Epithelial cell of esophagus (primary cell): ENCODE data around the gene DLL4.
"Not testable (repeated sequence)": the region's sequence is repeated elsewhere in the genome, so short reads cannot be mapped to it uniquely, and the experiment has no call there.

Source experiments
- DNase-seq: peaks from one replicate; pipeline ENCODE4 v3.0.0; 2010; ENCODE audit warnings: low read depth
- H3K4me3 ChIP-seq: 2 replicates; pipeline ENCODE4 v1.5.1; 2011; ENCODE audit warnings: mild to moderate bottlenecking, low read length, control low read depth
- TF ChIP-seq, protein P1 (sequence below): IDR thresholded peaks from 2 replicates; pipeline ENCODE4 v1.5.1; 2011; ENCODE audit warnings: low read depth, mild to moderate bottlenecking, low read length, control low read depth, inconsistent platforms; ENCODE audit not compliant: insufficient read depth; ENCODE audit errors: missing control alignments

The DLL4 gene

GRCh38 chr15:40951764-40952163 lies 22.6 kb downstream of the DLL4 start:
- TF ChIP-seq, protein P1, sequence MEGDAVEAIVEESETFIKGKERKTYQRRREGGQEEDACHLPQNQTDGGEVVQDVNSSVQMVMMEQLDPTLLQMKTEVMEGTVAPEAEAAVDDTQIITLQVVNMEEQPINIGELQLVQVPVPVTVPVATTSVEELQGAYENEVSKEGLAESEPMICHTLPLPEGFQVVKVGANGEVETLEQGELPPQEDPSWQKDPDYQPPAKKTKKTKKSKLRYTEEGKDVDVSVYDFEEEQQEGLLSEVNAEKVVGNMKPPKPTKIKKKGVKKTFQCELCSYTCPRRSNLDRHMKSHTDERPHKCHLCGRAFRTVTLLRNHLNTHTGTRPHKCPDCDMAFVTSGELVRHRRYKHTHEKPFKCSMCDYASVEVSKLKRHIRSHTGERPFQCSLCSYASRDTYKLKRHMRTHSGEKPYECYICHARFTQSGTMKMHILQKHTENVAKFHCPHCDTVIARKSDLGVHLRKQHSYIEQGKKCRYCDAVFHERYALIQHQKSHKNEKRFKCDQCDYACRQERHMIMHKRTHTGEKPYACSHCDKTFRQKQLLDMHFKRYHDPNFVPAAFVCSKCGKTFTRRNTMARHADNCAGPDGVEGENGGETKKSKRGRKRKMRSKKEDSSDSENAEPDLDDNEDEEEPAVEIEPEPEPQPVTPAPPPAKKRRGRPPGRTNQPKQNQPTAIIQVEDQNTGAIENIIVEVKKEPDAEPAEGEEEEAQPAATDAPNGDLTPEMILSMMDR = no peak
- DNase-seq = no peak
- H3K4me3 ChIP-seq = no peak overlapping the region

- no peak for DNase-seq
- TF ChIP-seq, protein P1 = no peak
These were observed 23.3 kb downstream of the DLL4 start for GRCh38 chr15:40952301-40952900.

GRCh38 chr15:40952901-40953712 lies 24.0 kb downstream of the DLL4 start, which contains the start of gene CHAC1:
Gene CHAC1, plus strand, starts transcription at chr15:40953471. Its CDS starts 113 bp downstream, at chr15:40953584.
- peak; percentile 98 for DNase-seq
- TF ChIP-seq, protein P1 = no peak
- H3K4me3 ChIP-seq = peak within 1 kb of the TSS; percentile 79

More at GRCh38 chr15:40952301-40952900, 23.3 kb downstream of the DLL4 start:
- H3K4me3 ChIP-seq = peak overlapping the region; percentile 79

GRCh38 chr15:40953713-40954074 lies 24.6 kb downstream of the DLL4 start:
- no peak for DNase-seq
- H3K4me3 ChIP-seq = peak overlapping the region; percentile 79
- TF ChIP-seq, protein P1 = no peak

- DNase-seq = not testable (repeated sequence)
- peak overlapping the region; percentile 79 for H3K4me3 ChIP-seq
These were observed 25.2 kb downstream of the DLL4 start for GRCh38 chr15:40954158-40954848.

GRCh38 chr15:40955141-40955903 lies 26.2 kb downstream of the DLL4 start:
- TF ChIP-seq, protein P1 = no peak
- no peak overlapping the region for H3K4me3 ChIP-seq
- DNase-seq = no peak

DNA sequence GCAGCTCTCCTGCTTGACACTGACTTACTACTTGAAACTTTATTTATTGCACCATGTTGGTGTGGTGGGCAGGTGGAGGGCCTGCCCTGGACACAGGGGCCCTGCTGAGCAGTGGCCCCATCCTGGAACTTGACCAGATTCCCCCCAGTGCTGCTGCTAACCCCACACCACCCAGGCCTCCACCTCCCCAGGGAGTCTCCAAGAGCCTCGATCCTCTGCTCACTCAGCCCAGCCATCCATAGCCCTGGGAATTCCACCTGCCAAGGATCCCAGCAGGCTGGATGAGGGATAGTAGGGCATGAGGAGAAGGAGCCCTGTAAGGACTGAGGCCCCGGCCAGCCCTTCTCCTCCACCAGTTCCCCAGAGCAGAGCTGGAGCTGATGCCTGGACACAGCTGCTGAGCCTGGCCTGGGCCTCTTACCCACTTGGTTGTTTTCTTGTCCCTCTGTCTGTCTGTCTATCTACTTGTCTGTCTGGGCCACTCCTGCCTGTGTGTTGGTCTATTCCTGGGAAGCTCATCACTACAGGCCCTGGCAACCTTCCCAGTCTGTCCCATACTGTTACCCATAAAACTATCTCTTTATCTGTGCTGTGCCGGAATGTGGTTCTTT lies 26.9 kb downstream of the DLL4 start:
- no peak overlapping the region for H3K4me3 ChIP-seq
- no peak for DNase-seq
- TF ChIP-seq, protein P1 = no peak
